T-helper 17 cell (primary cell): Measurements from ENCODE around the gene COL4A2. TPM values are rescaled to one million over a fixed set of nuclear protein-coding genes. Genes with fewer than 3 reads are reported as not detected.

Experiments used
- ATAC-seq: fragments of 150-1000 bp; cut with Tn5 transposase; 2 replicates; pipeline ENCODE4 v1.10.0; 2021; ENCODE audit warnings: mild to moderate bottlenecking, moderate library complexity
- DNase-seq, 3 donors: peaks; one replicate each; pipeline versions ENCODE4 v3.0.0 to v3.0.0-alpha.2; 2020 to 2021
- H3K9me3 ChIP-seq: one replicate; pipeline ENCODE4 v1.7.0; 2013; ENCODE audit warnings: low read length, mild to moderate bottlenecking; ENCODE audit not compliant: control insufficient read depth, poor library complexity, severe bottlenecking
- H3K27ac Mint-ChIP-seq: one replicate; pipeline ENCODE4 v1.8.0; 2022; ENCODE audit warnings: mild to moderate bottlenecking, moderate library complexity, mixed read lengths
- H3K27me3 Mint-ChIP-seq: one replicate; pipeline ENCODE4 v1.8.0; 2022; ENCODE audit warnings: mixed read lengths
- H3K36me3 Mint-ChIP-seq: one replicate; pipeline ENCODE4 v1.8.0; 2022; ENCODE audit warnings: low read depth, mixed read lengths
- H3K4me1 Mint-ChIP-seq: one replicate; pipeline ENCODE4 v1.8.0; 2022; ENCODE audit warnings: mild to moderate bottlenecking, mixed read lengths
- H3K4me3 Mint-ChIP-seq: one replicate; pipeline ENCODE4 v1.8.0; 2022; ENCODE audit warnings: mild to moderate bottlenecking, moderate library complexity, mixed read lengths
- total RNA-seq, 4 donors: library from RNA in 2 of 4; stranded (reverse) in 2 of 4; gene quantifications; one replicate each; pipeline ENCODE4 v1.2.3 and lab custom pipeline; 2022 to 2026

Gene COL4A2
- total RNA-seq, 2 donors from 2014 or later: 0.07 to 1.9 TPM

GRCh38 chr13:110377826-110378201, 70.7 kb downstream of the COL4A2 start:
- no peaks in the 10 kb centered on the region for H3K9me3 ChIP-seq
- ATAC-seq (no peak), DNase-seq (no peak)
- Mint-ChIP-seq H3K4me3 (no peak overlapping the region), H3K27ac (no peak overlapping the region), H3K36me3 (peaks cover 3% of the 10 kb centered on the region), H3K27me3 (peaks cover 35% of the 10 kb centered on the region), H3K4me1 (no peaks in the 10 kb centered on the region)

- DNase-seq: no peak
- no peak for ATAC-seq
- Mint-ChIP-seq H3K27me3 (peaks cover 26% of the 10 kb centered on the region), H3K4me3 (no peak overlapping the region), H3K27ac (no peak overlapping the region), H3K4me1 (no peaks in the 10 kb centered on the region), H3K36me3 (peaks cover 1% of the 10 kb centered on the region)
- H3K9me3 ChIP-seq: no peaks in the 10 kb centered on the region
Measured at GRCh38 chr13:110379358-110379757, 72.3 kb downstream of the COL4A2 start.

- ATAC-seq (no peak), DNase-seq (no peak)
- Mint-ChIP-seq H3K4me1 (no peaks in the 10 kb centered on the region), H3K36me3 (no peaks in the 10 kb centered on the region), H3K27ac (no peak overlapping the region), H3K4me3 (no peak overlapping the region), H3K27me3 (peaks cover 20% of the 10 kb centered on the region)
- H3K9me3 ChIP-seq: no peaks in the 10 kb centered on the region
Measured at GRCh38 chr13:110379905-110380341, 72.8 kb downstream of the COL4A2 start.

- Mint-ChIP-seq H3K27me3 (peaks cover 15% of the 10 kb centered on the region), H3K4me1 (no peaks in the 10 kb centered on the region), H3K27ac (no peak overlapping the region), H3K4me3 (no peak overlapping the region), H3K36me3 (no peaks in the 10 kb centered on the region)
- no peak for ATAC-seq
- no peak for DNase-seq
- no peaks in the 10 kb centered on the region for H3K9me3 ChIP-seq
Measured at GRCh38 chr13:110380359-110381028, 73.4 kb downstream of the COL4A2 start.

- Mint-ChIP-seq H3K4me1 (no peaks in the 10 kb centered on the region), H3K4me3 (no peak overlapping the region), H3K27me3 (peaks cover 12% of the 10 kb centered on the region), H3K27ac (no peak overlapping the region), H3K36me3 (no peaks in the 10 kb centered on the region)
- H3K9me3 ChIP-seq: no peaks in the 10 kb centered on the region
- ATAC-seq (no peak), DNase-seq (no peak)
Measured at GRCh38 chr13:110381029-110381360, 73.9 kb downstream of the COL4A2 start.

- no peak overlapping the region for H3K27ac Mint-ChIP-seq
- ATAC-seq: no peak
- H3K9me3 ChIP-seq: no peaks in the 10 kb centered on the region
- DNase-seq: no peak
- H3K4me1 Mint-ChIP-seq: no peaks in the 10 kb centered on the region
- H3K36me3 Mint-ChIP-seq: no peaks in the 10 kb centered on the region
- peaks cover 9% of the 10 kb centered on the region for H3K27me3 Mint-ChIP-seq
- H3K4me3 Mint-ChIP-seq: no peak overlapping the region
Measured at GRCh38 chr13:110382229-110382628, 75.1 kb downstream of the COL4A2 start.

GRCh38 chr13:110382830-110383229, 75.7 kb downstream of the COL4A2 start:
- ATAC-seq (no peak), DNase-seq (no peak)
- H3K27ac Mint-ChIP-seq: no peak overlapping the region
- H3K27me3 Mint-ChIP-seq: peaks cover 9% of the 10 kb centered on the region
- no peak overlapping the region for H3K4me3 Mint-ChIP-seq
- no peaks in the 10 kb centered on the region for H3K4me1 Mint-ChIP-seq
- H3K9me3 ChIP-seq: no peaks in the 10 kb centered on the region
- H3K36me3 Mint-ChIP-seq: no peaks in the 10 kb centered on the region

- H3K27ac Mint-ChIP-seq: no peak overlapping the region
- H3K9me3 ChIP-seq: no peaks in the 10 kb centered on the region
- H3K4me3 Mint-ChIP-seq: no peak overlapping the region
- no peak for ATAC-seq
- no peaks in the 10 kb centered on the region for H3K36me3 Mint-ChIP-seq
- peaks cover 6% of the 10 kb centered on the region for H3K4me1 Mint-ChIP-seq
- H3K27me3 Mint-ChIP-seq: peaks cover 42% of the 10 kb centered on the region
- no peak for DNase-seq
Measured at GRCh38 chr13:110387451-110388107, 80.5 kb downstream of the COL4A2 start.

GRCh38 chr13:110388108-110388943, 81.2 kb downstream of the COL4A2 start:
- ATAC-seq: no peak
- DNase-seq: no peak
- Mint-ChIP-seq H3K27me3 (peaks cover 47% of the 10 kb centered on the region), H3K4me3 (no peak overlapping the region), H3K4me1 (peaks cover 6% of the 10 kb centered on the region), H3K36me3 (no peaks in the 10 kb centered on the region), H3K27ac (no peak overlapping the region)
- H3K9me3 ChIP-seq: no peaks in the 10 kb centered on the region

- no peak for ATAC-seq
- Mint-ChIP-seq H3K36me3 (peaks cover 3% of the 10 kb centered on the region), H3K4me1 (peaks cover 6% of the 10 kb centered on the region), H3K4me3 (no peak overlapping the region), H3K27ac (no peak overlapping the region), H3K27me3 (peaks cover 68% of the 10 kb centered on the region)
- no peak for DNase-seq
- H3K9me3 ChIP-seq: no peaks in the 10 kb centered on the region
Measured at GRCh38 chr13:110390567-110390966, 83.5 kb downstream of the COL4A2 start.

- peaks cover 75% of the 10 kb centered on the region for H3K27me3 Mint-ChIP-seq
- no peak for ATAC-seq
- no peaks in the 10 kb centered on the region for H3K9me3 ChIP-seq
- DNase-seq: no peak
- peaks cover 3% of the 10 kb centered on the region for H3K36me3 Mint-ChIP-seq
- H3K4me3 Mint-ChIP-seq: no peak overlapping the region
- H3K4me1 Mint-ChIP-seq: peaks cover 6% of the 10 kb centered on the region
- no peak overlapping the region for H3K27ac Mint-ChIP-seq
Measured at GRCh38 chr13:110391273-110391672, 84.2 kb downstream of the COL4A2 start.

- no peak for DNase-seq
- Mint-ChIP-seq H3K27me3 (peaks cover 89% of the 10 kb centered on the region), H3K4me3 (no peak overlapping the region), H3K36me3 (peaks cover 3% of the 10 kb centered on the region), H3K4me1 (peaks cover 6% of the 10 kb centered on the region), H3K27ac (no peak overlapping the region)
- no peak for ATAC-seq
- no peaks in the 10 kb centered on the region for H3K9me3 ChIP-seq
Measured at GRCh38 chr13:110392510-110393240, 85.6 kb downstream of the COL4A2 start.

- DNase-seq (no peak), ATAC-seq (no peak)
- H3K9me3 ChIP-seq: no peaks in the 10 kb centered on the region
- Mint-ChIP-seq H3K36me3 (peaks cover 3% of the 10 kb centered on the region), H3K27me3 (peaks cover 88% of the 10 kb centered on the region), H3K27ac (no peak overlapping the region), H3K4me3 (no peak overlapping the region), H3K4me1 (peaks cover 5% of the 10 kb centered on the region)
Measured at GRCh38 chr13:110393761-110394160, 86.7 kb downstream of the COL4A2 start.
